Airway epithelial cell (primary cell): ENCODE measurements around the gene LRTM1. TPM values are rescaled to one million over a fixed set of nuclear protein-coding genes. Genes with fewer than 3 reads are reported as not detected.

Source experiments
- total RNA-seq: library from RNA; depleted of rRNA; stranded (reverse); fragments of >200 nt; gene quantifications from 2 replicates; pipeline ENCODE4 v1.2.3, GENCODE V29; 2015

The LRTM1 gene
- not detected in 2 replicates for total RNA-seq

GRCh38 chr3:54928046-54928770 lies at the start of gene LRTM1:
Gene LRTM1 (minus strand): TSS chr3:54928059. CDS start chr3:54927911, 148 bp downstream.

